Measurements from ENCODE around the gene PLK5.

The PLK5 gene

DNA sequence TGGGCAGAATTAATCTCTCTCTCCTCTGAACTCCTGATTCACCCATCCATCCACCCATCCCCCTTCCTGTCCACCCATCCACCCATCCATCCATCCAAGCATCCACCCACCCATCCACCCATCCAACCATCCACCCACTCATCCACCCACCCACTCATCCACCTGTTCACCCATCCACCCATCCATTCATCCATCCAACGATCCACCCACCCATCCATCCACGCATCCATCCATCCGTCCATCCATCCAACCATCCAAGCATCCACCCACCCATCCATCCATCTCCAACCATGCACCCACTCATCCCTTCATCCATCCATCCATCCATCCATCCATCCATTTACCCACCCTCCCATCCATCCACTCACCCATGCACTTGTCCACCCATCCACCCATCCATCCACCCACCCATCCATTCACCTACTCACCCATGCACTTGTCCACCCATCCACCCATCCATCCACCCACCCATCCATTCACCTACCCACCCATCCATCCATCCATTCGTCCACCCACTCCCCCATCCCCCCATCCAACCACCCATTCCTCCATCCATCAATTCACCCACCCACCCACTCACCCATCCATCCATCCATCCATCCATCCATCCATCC is 25.6 kb downstream of the PLK5 start:
- TF ChIP-seq, protein P1, sequence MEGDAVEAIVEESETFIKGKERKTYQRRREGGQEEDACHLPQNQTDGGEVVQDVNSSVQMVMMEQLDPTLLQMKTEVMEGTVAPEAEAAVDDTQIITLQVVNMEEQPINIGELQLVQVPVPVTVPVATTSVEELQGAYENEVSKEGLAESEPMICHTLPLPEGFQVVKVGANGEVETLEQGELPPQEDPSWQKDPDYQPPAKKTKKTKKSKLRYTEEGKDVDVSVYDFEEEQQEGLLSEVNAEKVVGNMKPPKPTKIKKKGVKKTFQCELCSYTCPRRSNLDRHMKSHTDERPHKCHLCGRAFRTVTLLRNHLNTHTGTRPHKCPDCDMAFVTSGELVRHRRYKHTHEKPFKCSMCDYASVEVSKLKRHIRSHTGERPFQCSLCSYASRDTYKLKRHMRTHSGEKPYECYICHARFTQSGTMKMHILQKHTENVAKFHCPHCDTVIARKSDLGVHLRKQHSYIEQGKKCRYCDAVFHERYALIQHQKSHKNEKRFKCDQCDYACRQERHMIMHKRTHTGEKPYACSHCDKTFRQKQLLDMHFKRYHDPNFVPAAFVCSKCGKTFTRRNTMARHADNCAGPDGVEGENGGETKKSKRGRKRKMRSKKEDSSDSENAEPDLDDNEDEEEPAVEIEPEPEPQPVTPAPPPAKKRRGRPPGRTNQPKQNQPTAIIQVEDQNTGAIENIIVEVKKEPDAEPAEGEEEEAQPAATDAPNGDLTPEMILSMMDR (IDR thresholded peaks at IDR 0.05; ENCODE audit: low read depth, low read length) = no peak
- no peak overlapping the region for H3K4me3 ChIP-seq (ENCODE audit: low read depth, low read length)

DNA sequence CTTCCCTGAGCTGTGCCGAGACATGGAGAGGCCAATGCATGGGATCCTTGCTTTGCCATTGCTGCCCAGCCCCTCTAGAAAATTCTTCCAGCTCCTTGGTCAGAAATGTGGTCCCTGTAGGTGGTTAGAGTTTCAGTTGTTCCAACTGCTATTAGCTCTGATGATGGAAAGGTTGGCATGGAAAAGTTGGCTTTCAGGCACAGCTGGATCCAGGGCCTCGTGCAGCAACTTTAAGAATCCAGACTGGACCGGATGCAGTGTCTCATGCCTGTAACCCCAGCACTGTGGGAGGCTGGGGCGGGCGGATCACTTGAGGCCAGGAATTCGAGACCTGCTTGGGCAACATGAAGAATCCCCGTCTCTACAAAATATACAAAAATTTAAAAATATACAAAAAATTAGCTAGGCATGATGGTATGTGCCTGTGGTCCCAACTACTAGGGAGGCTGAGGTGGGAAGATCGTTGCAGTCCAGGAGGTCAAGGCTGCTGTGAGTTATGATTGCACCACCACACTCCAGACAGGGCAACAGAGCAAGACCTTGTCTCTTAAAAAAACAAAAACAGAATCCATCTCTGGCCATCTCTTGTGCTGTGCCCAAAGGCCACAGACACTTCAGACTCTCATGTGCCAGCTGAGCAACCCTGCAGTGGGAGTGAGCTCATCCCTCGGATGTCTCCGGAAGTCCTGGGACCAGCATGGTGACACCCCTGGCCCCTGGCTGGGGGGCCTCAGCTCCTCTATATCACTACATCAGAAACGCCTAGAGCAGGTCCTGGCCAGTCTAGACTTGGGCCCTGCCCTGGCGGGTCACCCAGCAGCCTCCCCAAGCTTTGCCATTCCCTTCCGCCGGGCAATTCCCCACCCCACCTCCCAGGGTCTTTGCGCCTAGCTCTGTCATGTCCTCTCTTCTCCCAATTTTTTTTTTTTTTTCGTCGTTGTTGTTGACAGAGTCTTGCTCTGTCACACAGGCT is 27.5 kb downstream of the PLK5 start:
- H3K4me3 ChIP-seq (ENCODE audit: low read depth, low read length) = no peak overlapping the region
- TF ChIP-seq, protein P1 (IDR thresholded peaks at IDR 0.05; ENCODE audit: low read depth, low read length) = no peak

DNA sequence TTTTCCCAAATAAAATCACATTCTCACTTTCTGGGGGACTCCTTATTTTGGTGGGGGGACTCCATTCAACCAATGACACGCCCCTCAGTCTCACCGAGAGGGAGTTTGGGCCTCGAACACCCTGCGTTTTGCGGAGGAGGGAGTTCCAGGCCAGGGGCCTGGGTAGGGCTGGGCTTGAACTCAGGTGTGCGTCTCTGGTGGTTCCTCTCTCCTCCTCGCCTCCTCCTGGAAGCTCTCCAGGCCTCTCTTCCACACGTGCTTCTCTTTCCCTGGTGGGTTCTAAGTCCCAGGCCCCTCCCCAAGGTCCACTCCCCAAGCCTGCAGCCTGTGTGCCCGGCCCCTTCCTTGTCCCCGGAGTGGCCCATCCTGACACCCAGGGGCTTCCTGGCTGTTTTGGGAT is 29.5 kb downstream of the PLK5 start:
- TF ChIP-seq, protein P1 (IDR thresholded peaks at IDR 0.05; ENCODE audit: low read depth, low read length) = no peak
- no peak overlapping the region for H3K4me3 ChIP-seq (ENCODE audit: low read depth, low read length)

DNA sequence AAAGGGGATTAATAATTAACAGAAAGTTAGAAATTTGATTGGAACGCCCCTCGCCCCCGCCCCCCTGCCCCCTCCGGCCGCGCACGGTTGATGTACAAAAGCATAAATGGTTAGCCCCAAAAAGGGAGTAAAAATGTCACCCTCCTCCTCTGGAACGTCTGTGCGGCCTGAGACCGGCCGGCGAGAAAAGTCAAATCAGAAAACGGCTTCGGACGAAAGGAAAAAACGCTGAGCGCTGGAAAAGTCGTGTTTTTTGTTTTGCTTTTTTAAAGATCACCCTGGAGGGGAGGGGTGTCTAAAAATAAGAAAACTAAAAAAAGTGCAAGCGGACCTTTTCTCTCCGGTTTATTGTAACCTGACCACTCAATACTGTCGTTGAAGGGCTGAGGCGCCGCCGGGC is 31.1 kb downstream of the PLK5 start:
- H3K4me3 ChIP-seq (ENCODE audit: low read depth, low read length) = no peak overlapping the region
- TF ChIP-seq, protein P1 (IDR thresholded peaks at IDR 0.05; ENCODE audit: low read depth, low read length) = no peak

DNA sequence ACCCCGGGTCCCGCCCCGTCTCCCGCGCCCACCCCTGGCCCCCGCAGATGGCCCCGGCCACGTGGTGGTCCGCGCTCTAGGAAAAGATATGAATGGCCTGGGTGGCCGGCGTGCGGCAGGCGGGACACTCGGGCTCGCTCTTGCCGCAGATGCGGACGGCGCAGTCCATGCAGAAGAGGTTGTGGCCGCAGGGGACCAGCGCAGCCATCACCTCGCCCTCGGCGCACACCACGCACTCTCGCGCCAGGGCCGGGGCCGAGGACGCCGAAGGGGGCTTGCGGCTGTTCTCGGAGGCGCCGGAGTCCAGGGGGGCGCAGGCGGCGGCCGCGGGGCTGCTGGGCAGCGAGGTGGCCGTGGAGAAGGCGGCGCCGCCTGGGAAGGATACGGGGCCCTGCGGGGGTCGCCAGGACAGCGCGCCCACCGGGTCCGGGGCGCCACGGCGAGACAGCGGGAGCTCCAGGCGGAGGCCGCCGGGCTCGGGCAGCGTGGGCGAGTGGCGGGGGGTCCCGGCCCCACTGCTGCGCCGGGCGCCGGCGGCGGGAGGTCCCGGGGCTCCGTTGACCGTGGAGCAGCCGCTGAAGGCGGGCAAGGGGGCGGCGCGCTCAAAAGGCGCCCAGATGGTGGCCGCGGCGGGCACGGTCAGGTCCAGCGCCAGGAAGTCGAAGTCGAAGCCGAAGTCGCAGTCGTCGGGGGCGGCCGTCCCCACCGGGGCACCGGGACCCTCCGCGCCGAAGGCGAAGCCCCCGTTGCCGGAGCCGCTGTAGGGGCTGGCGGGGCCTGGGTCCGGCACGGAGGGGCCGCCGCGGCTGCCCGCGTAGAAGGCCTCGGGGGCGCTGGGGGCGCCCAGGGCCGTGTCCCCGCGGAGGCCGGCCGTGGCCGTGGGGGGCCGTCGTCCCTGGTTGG is 31.9 kb downstream of the PLK5 start:
- H3K4me3 ChIP-seq (ENCODE audit: low read depth, low read length) = no peak overlapping the region
- TF ChIP-seq, protein P1 (IDR thresholded peaks at IDR 0.05; ENCODE audit: low read depth, low read length) = no peak

DNA sequence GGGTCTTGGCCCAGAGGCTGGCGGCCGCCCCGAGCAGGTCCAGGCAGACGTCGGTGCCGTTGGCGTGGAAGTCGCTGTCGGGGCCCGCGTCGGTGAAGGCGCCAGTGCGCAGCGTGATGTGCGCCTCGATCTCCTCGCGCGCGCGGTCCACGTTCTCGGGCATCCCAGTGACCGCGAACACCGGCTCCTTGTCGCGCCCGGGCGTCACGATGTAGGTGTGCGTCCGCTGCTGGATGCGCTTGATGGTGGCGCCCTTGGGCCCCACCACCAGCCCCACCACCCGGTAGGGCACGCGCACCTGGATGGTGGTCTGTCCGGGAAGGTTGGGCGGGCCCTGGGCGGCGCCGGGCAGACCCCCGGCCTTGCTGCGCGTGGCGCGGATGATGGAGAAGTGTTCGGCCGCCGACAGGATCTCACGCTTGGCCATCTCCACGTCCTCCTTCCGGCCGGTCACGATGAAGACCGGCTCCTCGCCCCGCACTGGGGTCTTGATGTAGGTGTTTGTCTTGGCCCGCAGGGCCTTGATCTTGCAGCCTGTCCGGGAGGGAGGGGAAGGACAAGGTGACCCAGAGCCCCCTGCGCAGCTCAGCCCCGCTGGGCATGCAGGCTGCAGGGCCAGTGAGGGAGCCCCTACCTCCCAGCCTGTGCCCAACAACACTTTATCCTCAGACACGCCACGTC is 32.7 kb downstream of the PLK5 start:
- no peak overlapping the region for H3K4me3 ChIP-seq (ENCODE audit: low read depth, low read length)
- TF ChIP-seq, protein P1 (IDR thresholded peaks at IDR 0.05; ENCODE audit: low read depth, low read length) = no peak
